Measurements from ENCODE around the gene TSPO. TPM values are rescaled to one million over a fixed set of nuclear protein-coding genes. Genes with fewer than 3 reads are reported as not detected.

TSPO gene
- polyA plus RNA-seq, 3 donors, result 491 to 2,663 (median 2,230) TPM

GRCh38 chr22:43154887-43155536, 3.7 kb downstream of the TSPO start:
- peak; percentile 83 to 93 (median 86) for DNase-seq
- peaks cover 0 to 2% (median 0%) of the 10 kb centered on the region in 3 donors for H3K27me3 Mint-ChIP-seq (ENCODE audit: low read depth in 3 of 3)
- no peaks in the 10 kb centered on the region for H3K9me3 ChIP-seq (replicated peaks in 1 of 2; ENCODE audit: control insufficient read depth in 1 of 2, insufficient read depth in 1 of 2, low read length in 2 of 2)
- peaks cover 70% of the 10 kb centered on the region for H3K4me1 Mint-ChIP-seq
- WGBS (ENCODE audit: insufficient coverage), result 53% methylated on average over 26 of the region's 27 CpGs
- peaks cover 4 to 32% of the 10 kb centered on the region in 2 donors for H3K36me3 Mint-ChIP-seq
- peaks cover 9 to 28% of the 10 kb centered on the region in 2 donors for H3K36me3 ChIP-seq (replicated peaks in 1 of 2; ENCODE audit: control insufficient read depth in 1 of 2, insufficient read depth in 2 of 2, low read length in 2 of 2)
- H3K4me2 ChIP-seq (replicated peaks; ENCODE audit: extremely low read depth, low read length, poor library complexity, severe bottlenecking), result peak overlapping the region; percentile 79
- peak overlapping the region; percentile 60 for H3K9ac ChIP-seq (ENCODE audit: insufficient read depth, low read length, poor library complexity, severe bottlenecking)
- H3K79me2 ChIP-seq (ENCODE audit: insufficient read depth, low read length), result peaks cover 97% of the 10 kb centered on the region
- TF ChIP-seq CTCF (IDR thresholded peaks at IDR 0.05), result no peak
- peak overlapping the region; percentile 79 to 87 for H3K27ac ChIP-seq (ENCODE audit: low read depth in 1 of 2, low read length in 2 of 2)
- peak overlapping the region; percentile 88 to 96 (median 93) for H3K27ac Mint-ChIP-seq
- H4K20me1 ChIP-seq (ENCODE audit: insufficient read depth, low read length), result peaks cover 68% of the 10 kb centered on the region
- H3K4me3 ChIP-seq (replicated peaks in 1 of 3; ENCODE audit: low read depth in 2 of 3, low read length in 3 of 3), result peak overlapping the region in 2 of 3 experiments; percentile 7 to 98
- no peak overlapping the region for H2AFZ ChIP-seq (ENCODE audit: insufficient read depth, low read depth, low read length, poor library complexity, severe bottlenecking)
- intact Hi-C loops (cut with micrococcal nuclease), result loop anchor here in 1 of 2 donors (5.0 to 10.0 kb wide), 4 partner anchors 32 to 538 kb away; partner anchors contain the start of genes PACSIN2 and TTLL12
- no peaks in the 10 kb centered on the region for H3K9me3 Mint-ChIP-seq
- peaks cover 72 to 90% of the 10 kb centered on the region in 2 donors for H3K4me1 ChIP-seq (ENCODE audit: control insufficient read depth in 1 of 2, insufficient read depth in 2 of 2, low read length in 2 of 2)
- H3K4me3 Mint-ChIP-seq, result peak overlapping the region; percentile 54 to 100
- H3K27me3 ChIP-seq (ENCODE audit: control insufficient read depth in 2 of 2, insufficient read depth in 2 of 2, low read length in 2 of 2), result no peaks in the 10 kb centered on the region

- peaks cover 75% of the 10 kb centered on the region for H4K20me1 ChIP-seq (ENCODE audit: insufficient read depth, low read length)
- H3K4me3 ChIP-seq (replicated peaks in 1 of 3; ENCODE audit: low read depth in 2 of 3, low read length in 3 of 3), result peak overlapping the region in 1 of 3 experiments; percentile 98
- Mint-ChIP-seq H3K27me3 (ENCODE audit: low read depth in 3 of 3) (peaks cover 0 to 2% (median 0%) of the 10 kb centered on the region in 3 donors), H3K4me3 (peak overlapping the region in 1 of 2 donors; percentile 100), H3K27ac (peak overlapping the region; percentile 79 to 96 (median 93)), H3K36me3 (peaks cover 9 to 40% of the 10 kb centered on the region in 2 donors), H3K4me1 (peaks cover 67% of the 10 kb centered on the region), H3K9me3 (peaks cover 0 to 2% (median 0%) of the 10 kb centered on the region in 7 donors)
- intact Hi-C loops (cut with micrococcal nuclease), result loop anchor here in 1 of 2 donors (10.0 kb wide), 2 partner anchors 141 to 221 kb away; partner anchors contain the start of gene PACSIN2
- peaks cover 98% of the 10 kb centered on the region for H3K79me2 ChIP-seq (ENCODE audit: insufficient read depth, low read length)
- H2AFZ ChIP-seq (ENCODE audit: insufficient read depth, low read depth, low read length, poor library complexity, severe bottlenecking), result no peak overlapping the region
- TF ChIP-seq CTCF (IDR thresholded peaks at IDR 0.05), result no peak
- peak overlapping the region; percentile 79 for H3K4me2 ChIP-seq (replicated peaks; ENCODE audit: extremely low read depth, low read length, poor library complexity, severe bottlenecking)
- DNase-seq, result peak in 2 of 3 donors; percentile 30 to 81
- peaks cover 17 to 36% of the 10 kb centered on the region in 2 donors for H3K36me3 ChIP-seq (replicated peaks in 1 of 2; ENCODE audit: control insufficient read depth in 1 of 2, insufficient read depth in 2 of 2, low read length in 2 of 2)
- H3K9me3 ChIP-seq (replicated peaks in 1 of 2; ENCODE audit: control insufficient read depth in 1 of 2, insufficient read depth in 1 of 2, low read length in 2 of 2), result no peaks in the 10 kb centered on the region
- WGBS (ENCODE audit: insufficient coverage), result 64% methylated on average over 5 of the region's 5 CpGs
- H3K4me1 ChIP-seq (ENCODE audit: control insufficient read depth in 1 of 2, insufficient read depth in 2 of 2, low read length in 2 of 2), result peaks cover 66 to 83% of the 10 kb centered on the region in 2 donors
- H3K27ac ChIP-seq (ENCODE audit: low read depth in 1 of 2, low read length in 2 of 2), result peak overlapping the region; percentile 79 to 87
- peak overlapping the region; percentile 15 for H3K9ac ChIP-seq (ENCODE audit: insufficient read depth, low read length, poor library complexity, severe bottlenecking)
- no peaks in the 10 kb centered on the region for H3K27me3 ChIP-seq (ENCODE audit: control insufficient read depth in 2 of 2, insufficient read depth in 2 of 2, low read length in 2 of 2)
These were observed 4.4 kb downstream of the TSPO start for GRCh38 chr22:43155789-43156188.
